Posterior cingulate gyrus (tissue), 11 donors: Measurements from ENCODE around the gene PLPP3.

Experiments
- DNase-seq, 10 donors: peaks; one replicate each; pipeline versions ENCODE4 v3.0.0 to v3.0.0-alpha.2; 2020 to 2021; ENCODE audit warnings: mixed read lengths in 3 of 10
- intact Hi-C: fragments of 100-400 bp; cut with DNase I; formaldehyde crosslinking; loops from one replicate; pipeline ENCODE4 v1.15.1; 2023

The PLPP3 gene

GRCh38 chr1:56577406-56578137, 1.8 kb downstream of the PLPP3 start:
- no peak for DNase-seq
- intact Hi-C loops = loop anchor here (2.0 kb wide), 1 partner anchor 141 kb away; no protein-coding TSS in a partner anchor

GRCh38 chr1:56576880-56577405, 2.4 kb downstream of the PLPP3 start:
- intact Hi-C loops = no loop called here
- DNase-seq = no peak

GRCh38 chr1:56575865-56576264, 3.5 kb downstream of the PLPP3 start:
- intact Hi-C loops = no loop called here
- DNase-seq = no peak

- DNase-seq = no peak
- intact Hi-C loops = no loop called here
Observed at GRCh38 chr1:56574794-56575193, 4.6 kb downstream of the PLPP3 start.

- intact Hi-C loops = no loop called here
- DNase-seq = no peak
Observed at GRCh38 chr1:56573311-56573710, 6.1 kb downstream of the PLPP3 start.

GRCh38 chr1:56572334-56573050, 6.9 kb downstream of the PLPP3 start:
- intact Hi-C loops = no loop called here
- no peak for DNase-seq

- intact Hi-C loops = no loop called here
- DNase-seq = no peak
Observed at GRCh38 chr1:56571448-56571847, 7.9 kb downstream of the PLPP3 start.

GRCh38 chr1:56570924-56571372, 8.4 kb downstream of the PLPP3 start:
- intact Hi-C loops = no loop called here
- no peak for DNase-seq

GRCh38 chr1:56569661-56570060, 9.7 kb downstream of the PLPP3 start:
- intact Hi-C loops = no loop called here
- no peak for DNase-seq

GRCh38 chr1:56566994-56567393, 12.4 kb downstream of the PLPP3 start:
- no peak for DNase-seq
- intact Hi-C loops = no loop called here

- no peak for DNase-seq
- intact Hi-C loops = no loop called here
Observed at GRCh38 chr1:56566061-56566744, 13.2 kb downstream of the PLPP3 start.

- intact Hi-C loops = no loop called here
- DNase-seq = no peak
Observed at GRCh38 chr1:56564615-56565014, 14.7 kb downstream of the PLPP3 start.

- DNase-seq = no peak
- intact Hi-C loops = no loop called here
Observed at GRCh38 chr1:56563568-56563967, 15.8 kb downstream of the PLPP3 start.

- intact Hi-C loops = no loop called here
Observed at GRCh38 chr1:56562891-56563452, 16.4 kb downstream of the PLPP3 start.

GRCh38 chr1:56561227-56562019, 17.9 kb downstream of the PLPP3 start:
- DNase-seq = no peak
- intact Hi-C loops = no loop called here

More at GRCh38 chr1:56562891-56563452, 16.4 kb downstream of the PLPP3 start:
- DNase-seq = no peak

GRCh38 chr1:56557746-56558145, 21.6 kb downstream of the PLPP3 start:
- DNase-seq = peak; percentile 43 to 93 (median 64)
- intact Hi-C loops = no loop called here

- intact Hi-C loops = no loop called here
Observed at GRCh38 chr1:56555448-56555847, 23.9 kb downstream of the PLPP3 start.

GRCh38 chr1:56553046-56553445, 26.3 kb downstream of the PLPP3 start:
- no peak for DNase-seq

More at GRCh38 chr1:56555448-56555847, 23.9 kb downstream of the PLPP3 start:
- no peak for DNase-seq

GRCh38 chr1:56552349-56552748, 27.0 kb downstream of the PLPP3 start:
- intact Hi-C loops = no loop called here
- DNase-seq = no peak

More at GRCh38 chr1:56553046-56553445, 26.3 kb downstream of the PLPP3 start:
- intact Hi-C loops = no loop called here

GRCh38 chr1:56551691-56552090, 27.7 kb downstream of the PLPP3 start:
- DNase-seq = peak in 3 of 10 donors; percentile 23 to 31 (median 29)
- intact Hi-C loops = no loop called here
